OCI-M2 (cell line): ENCODE results near the gene DHCR7.
"Not testable (repeated sequence)": the region's sequence is repeated elsewhere in the genome, so short reads cannot be mapped to it uniquely, and the experiment has no call there.

Experiments used
- DNase-seq: peaks from one replicate; lab custom pipeline; 2025; ENCODE audit not compliant: unreplicated experiment; lab: John Stamatoyannopoulos, UW

Gene DHCR7

GRCh38 chr11:71440021-71440755 is 8.0 kb downstream of the DHCR7 start:
- no peak for DNase-seq

GRCh38 chr11:71438650-71439049 is 9.5 kb downstream of the DHCR7 start:
- no peak for DNase-seq

GRCh38 chr11:71437879-71438278 is 10.3 kb downstream of the DHCR7 start:
- DNase-seq, result no peak

- DNase-seq, result no peak
These were observed 10.8 kb downstream of the DHCR7 start for GRCh38 chr11:71437399-71437798.

GRCh38 chr11:71436861-71437260 is 11.3 kb downstream of the DHCR7 start:
- no peak for DNase-seq

- no peak for DNase-seq
These were observed 12.8 kb downstream of the DHCR7 start for GRCh38 chr11:71435278-71435951.

- no peak for DNase-seq
These were observed 13.5 kb downstream of the DHCR7 start for GRCh38 chr11:71434576-71435130.

GRCh38 chr11:71433648-71434450 is 14.3 kb downstream of the DHCR7 start:
- DNase-seq, result no peak

GRCh38 chr11:71432761-71433647 is 15.2 kb downstream of the DHCR7 start:
- no peak for DNase-seq

GRCh38 chr11:71431271-71431670 is 16.9 kb downstream of the DHCR7 start:
- no peak for DNase-seq

- DNase-seq, result no peak
These were observed 18.0 kb downstream of the DHCR7 start for GRCh38 chr11:71430166-71430565.

GRCh38 chr11:71429701-71430100 is 18.5 kb downstream of the DHCR7 start:
- DNase-seq, result no peak

- no peak for DNase-seq
These were observed 19.2 kb downstream of the DHCR7 start for GRCh38 chr11:71428861-71429435.

GRCh38 chr11:71426413-71426812 is 21.8 kb downstream of the DHCR7 start:
- no peak for DNase-seq

- DNase-seq, result no peak
These were observed 22.3 kb downstream of the DHCR7 start for GRCh38 chr11:71425860-71426259.

GRCh38 chr11:71425409-71425808 is 22.8 kb downstream of the DHCR7 start:
- no peak for DNase-seq

GRCh38 chr11:71423181-71423790 is 24.9 kb downstream of the DHCR7 start:
- DNase-seq, result no peak

GRCh38 chr11:71422318-71422717 is 25.9 kb downstream of the DHCR7 start:
- not testable (repeated sequence) for DNase-seq

- no peak for DNase-seq
These were observed 26.7 kb downstream of the DHCR7 start for GRCh38 chr11:71421392-71421950.
